GDM1 (cell line): Measurements from ENCODE around the gene TTC9.

Source experiments
- DNase-seq: peaks from one replicate; lab custom pipeline; 2025; lab: John Stamatoyannopoulos, UW

Gene TTC9

DNA sequence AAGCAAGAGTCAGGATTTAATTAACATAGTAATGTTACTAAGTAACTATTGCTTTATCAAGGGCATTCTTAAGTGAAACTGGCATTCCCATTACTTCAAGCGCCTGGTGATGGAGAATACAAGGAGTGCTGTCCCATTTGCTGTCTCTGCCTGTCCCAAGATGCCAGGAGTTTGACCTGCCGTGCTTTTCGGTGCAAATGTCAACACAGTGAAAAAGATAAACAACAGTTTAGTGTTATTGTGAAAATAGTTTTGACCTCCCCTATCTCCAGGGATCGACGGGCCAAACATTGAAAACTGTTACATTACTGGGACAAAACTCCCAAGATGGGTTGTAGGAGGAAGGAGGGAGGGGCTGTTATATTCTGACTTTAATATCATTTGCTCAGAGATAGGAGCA lies 74.8 kb downstream of the TTC9 start:
- no peak for DNase-seq

DNA sequence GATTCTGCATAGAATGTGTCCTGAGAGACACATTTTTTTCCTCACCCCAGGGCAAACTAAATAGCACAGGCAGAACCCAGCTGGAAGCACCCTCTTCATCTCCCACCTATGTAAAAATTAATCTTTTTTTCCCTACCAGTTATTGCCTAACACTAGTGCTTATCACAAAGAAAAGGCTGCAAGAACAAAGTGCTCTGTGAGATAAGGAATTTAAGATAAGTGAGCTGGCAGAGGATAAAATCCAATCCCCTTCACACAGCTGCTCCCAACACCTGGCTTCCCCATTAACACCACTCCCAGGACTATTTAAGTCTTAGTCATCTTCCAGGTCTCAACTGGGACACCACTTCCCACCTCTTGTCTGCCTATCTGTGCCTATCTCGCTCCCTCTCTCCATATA lies 75.2 kb downstream of the TTC9 start:
- DNase-seq = no peak

DNA sequence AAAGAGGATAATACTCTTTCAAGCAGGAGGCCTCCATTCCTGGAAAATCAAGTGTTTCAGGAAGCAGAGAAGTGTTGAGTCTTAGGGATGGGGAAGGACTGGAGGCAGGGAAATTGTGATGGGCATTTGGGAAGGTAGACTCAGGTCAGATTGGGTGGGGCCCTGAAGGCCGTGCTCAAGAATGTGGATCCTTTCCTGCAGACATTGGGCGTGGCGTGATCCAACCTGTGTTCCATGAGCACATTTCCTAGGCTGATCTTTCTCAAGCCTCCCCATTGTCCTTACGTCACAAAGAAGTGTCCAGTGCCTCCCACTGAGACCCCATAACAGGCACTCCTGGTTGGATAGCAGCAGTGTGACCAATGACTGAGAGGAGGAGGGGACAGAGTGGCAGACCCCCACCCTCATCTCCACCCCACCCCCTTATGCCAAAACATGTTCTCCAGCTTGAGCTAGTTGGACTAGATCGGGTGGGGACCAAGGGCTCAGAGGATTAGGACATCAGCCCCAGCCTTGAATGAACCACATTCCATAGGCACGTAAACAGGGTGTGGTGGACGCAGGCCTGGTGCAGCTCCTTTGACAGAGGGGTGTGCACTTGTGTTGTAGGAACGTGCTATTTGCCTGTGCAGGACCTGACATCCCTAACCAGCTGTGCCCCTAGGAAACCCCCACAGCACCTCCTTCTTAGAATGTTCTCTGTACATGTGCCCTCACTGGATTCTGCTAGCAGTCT lies 76.8 kb downstream of the TTC9 start:
- no peak for DNase-seq

DNA sequence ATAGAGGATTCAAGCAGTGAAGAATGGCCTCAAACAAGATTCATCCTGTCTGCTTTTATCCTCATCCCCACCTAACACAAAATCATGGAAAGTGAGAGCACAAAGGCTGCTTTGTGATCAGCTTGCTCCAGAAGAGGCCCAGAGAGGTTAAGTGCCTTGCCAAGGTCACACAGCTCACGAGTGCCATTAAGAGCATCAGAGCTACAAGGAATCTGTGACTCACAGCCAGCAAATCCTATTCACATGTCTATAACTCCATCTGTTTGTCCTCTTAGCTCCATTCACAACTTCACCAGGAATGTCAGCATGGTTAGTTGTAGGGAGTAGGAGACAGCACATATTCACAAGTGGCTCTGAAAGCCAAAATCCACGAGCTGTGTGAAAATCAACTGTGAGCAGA lies 79.8 kb downstream of the TTC9 start:
- DNase-seq = no peak

DNA sequence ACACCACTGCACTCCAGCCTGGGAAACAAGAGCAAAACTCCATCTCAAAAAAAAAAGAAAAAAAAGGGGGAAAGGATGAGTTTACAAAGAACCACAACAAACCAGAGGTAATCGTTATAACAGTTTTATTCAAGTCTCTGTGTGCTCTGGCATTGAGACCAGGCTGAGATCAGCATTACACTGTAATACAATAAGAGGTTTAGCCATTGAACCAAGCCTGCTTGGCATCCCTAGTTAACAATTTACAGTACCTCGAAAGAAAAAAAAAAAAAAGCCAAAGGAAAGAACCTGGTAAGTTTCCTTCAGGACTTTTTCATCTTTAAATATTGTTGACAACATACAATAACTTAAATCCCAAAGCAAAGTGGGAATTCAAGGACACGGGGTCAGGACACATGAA lies 80.7 kb downstream of the TTC9 start:
- no peak for DNase-seq

DNA sequence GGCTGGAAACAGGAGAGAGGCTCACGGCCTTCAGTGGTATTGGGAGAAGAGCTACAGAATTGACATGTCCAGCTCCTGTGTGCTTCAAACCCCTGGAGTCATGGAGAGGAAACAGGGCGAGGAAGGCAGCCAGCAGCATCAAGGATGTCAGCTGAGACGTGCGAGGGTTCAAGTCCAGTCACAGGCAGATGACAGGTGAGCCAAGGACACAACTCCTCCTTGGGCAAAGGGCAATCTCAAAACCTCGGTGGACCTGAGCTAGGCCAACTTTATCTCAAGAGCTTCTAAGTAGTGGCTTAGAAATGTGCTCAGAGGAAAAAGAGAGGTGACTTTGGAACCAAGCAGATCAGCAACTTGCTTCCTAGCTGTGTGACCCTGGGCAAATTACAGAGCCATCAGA lies 81.6 kb downstream of the TTC9 start:
- DNase-seq = no peak

DNA sequence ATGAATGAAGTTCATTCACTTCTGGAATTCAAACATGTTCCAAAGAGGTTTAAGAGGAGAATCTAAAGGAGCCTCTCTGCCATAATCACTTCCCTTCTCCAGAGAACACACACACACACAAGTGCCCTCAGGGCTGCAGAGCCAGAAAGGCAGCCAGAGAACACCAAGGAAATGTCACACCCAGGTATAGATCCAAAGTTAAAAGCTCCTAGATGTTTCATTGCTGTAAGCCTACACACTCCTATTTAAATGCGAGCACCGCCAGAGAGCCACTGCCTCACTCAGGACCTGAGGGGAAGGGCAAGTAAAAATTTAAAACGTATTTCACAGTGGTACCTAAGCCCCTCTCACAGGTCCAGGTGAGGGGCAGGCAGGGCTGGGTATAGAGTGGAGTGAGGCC lies 82.4 kb downstream of the TTC9 start:
- no peak for DNase-seq

DNA sequence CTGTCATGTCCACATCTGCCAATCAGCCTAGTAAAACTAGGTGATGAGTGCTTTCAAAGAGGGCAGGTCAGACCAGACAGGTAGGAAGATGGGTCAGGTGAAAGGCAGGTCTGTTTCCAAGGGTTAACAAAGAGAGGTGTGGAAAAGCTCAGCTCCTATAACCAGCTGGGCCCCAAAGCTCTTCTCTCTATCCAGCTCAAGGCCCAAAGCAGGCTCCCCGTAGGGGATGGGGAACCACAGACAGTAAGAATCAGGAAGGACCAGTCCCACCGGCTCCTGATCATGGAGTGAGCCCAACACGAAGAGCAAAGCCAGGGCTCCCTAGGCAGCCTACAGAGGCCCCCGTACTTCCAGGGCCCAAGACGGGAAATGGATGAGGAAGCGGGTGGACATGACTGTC lies 83.2 kb downstream of the TTC9 start:
- DNase-seq = no peak
